HG02884 (cell line): ENCODE results near the gene TRAF3IP1.
"Not testable (repeated sequence)": the region's sequence is repeated elsewhere in the genome, so short reads cannot be mapped to it uniquely, and the experiment has no call there.

Source experiments
- ATAC-seq: cut with Tn5 transposase; IDR thresholded peaks from one replicate; pipeline ENCODE4 v1.9.1; 2021; ENCODE audit warnings: mild to moderate bottlenecking, moderate library complexity; ENCODE audit not compliant: unreplicated experiment

TRAF3IP1 gene

GRCh38 chr2:238442257-238442656, 121.9 kb downstream of the TRAF3IP1 start:
- not testable (repeated sequence) for ATAC-seq

GRCh38 chr2:238444242-238444641, 123.9 kb downstream of the TRAF3IP1 start:
- ATAC-seq: no peak

- no peak for ATAC-seq
Measured at GRCh38 chr2:238445409-238446190, 125.3 kb downstream of the TRAF3IP1 start.

GRCh38 chr2:238446371-238446770, 126.1 kb downstream of the TRAF3IP1 start:
- no peak for ATAC-seq

GRCh38 chr2:238448031-238448955, 128.0 kb downstream of the TRAF3IP1 start:
- no peak for ATAC-seq

GRCh38 chr2:238449241-238449640, 128.9 kb downstream of the TRAF3IP1 start:
- ATAC-seq: no peak

- ATAC-seq: no peak
Measured at GRCh38 chr2:238449909-238450417, 129.6 kb downstream of the TRAF3IP1 start.

GRCh38 chr2:238450440-238450861, 130.1 kb downstream of the TRAF3IP1 start:
- ATAC-seq: no peak
